NT2/D1 (cell line): ENCODE data around the gene ITPRID2.

Experiments
- YY1 ChIP-seq: IDR thresholded peaks from 2 replicates; pipeline ENCODE4 v1.6.1; 2011; ENCODE audit not compliant: insufficient read length, insufficient read depth
- ZNF274 ChIP-seq: IDR thresholded peaks from 2 replicates; pipeline ENCODE4 v1.6.1; 2011; ENCODE audit warnings: mild to moderate bottlenecking, low read depth, low read length

DNA sequence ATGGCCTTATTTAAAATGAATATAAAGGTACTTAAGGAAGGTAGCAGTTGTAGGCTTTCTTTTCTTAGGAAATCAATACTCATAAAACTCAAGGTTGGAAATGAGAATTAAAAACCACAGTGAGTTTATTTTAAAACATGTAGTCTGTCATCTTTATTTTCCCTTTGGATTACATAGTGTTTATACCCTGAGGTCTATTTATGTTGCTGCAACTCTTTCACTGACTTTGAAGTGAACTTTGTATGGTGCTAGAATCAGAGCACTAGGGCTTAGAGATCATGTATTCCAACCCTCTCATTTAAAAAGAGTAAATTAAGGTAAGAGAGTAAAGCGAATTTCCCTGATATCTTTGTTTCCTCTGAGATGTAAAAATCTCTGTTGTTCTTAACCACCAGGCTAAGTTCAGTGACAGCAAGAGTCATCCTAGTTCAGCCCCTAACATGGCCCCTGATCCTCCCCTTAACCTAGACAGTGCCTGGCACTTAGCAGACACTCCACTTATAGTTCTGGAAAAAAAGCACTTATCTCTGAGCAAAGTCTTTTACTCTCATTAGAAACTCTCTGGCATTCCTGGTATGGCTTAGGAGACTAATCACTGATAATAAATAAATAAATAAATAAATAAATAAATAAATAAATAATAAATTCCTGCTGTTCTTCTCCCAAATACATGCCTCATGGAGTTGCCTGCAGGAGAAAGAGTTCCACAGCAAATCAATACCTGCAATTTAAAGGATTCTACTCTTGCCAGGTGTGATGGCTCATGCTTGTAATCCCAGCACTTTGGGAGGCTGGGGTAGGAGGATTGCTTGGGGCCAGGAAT, 61.1 kb downstream of the ITPRID2 start:
- no peak for TF ChIP-seq YY1
- no peak for TF ChIP-seq ZNF274
